HG03457 (cell line): Measurements from ENCODE around the gene FCHSD2.

Experiments
- ATAC-seq: cut with Tn5 transposase; IDR thresholded peaks from one replicate; pipeline ENCODE4 v1.9.1; 2021; ENCODE audit warnings: moderate number of reproducible peaks; ENCODE audit not compliant: unreplicated experiment

FCHSD2 gene

GRCh38 chr11:73172992-73173656 is 31.0 kb upstream of the FCHSD2 start:
- no peak for ATAC-seq

DNA sequence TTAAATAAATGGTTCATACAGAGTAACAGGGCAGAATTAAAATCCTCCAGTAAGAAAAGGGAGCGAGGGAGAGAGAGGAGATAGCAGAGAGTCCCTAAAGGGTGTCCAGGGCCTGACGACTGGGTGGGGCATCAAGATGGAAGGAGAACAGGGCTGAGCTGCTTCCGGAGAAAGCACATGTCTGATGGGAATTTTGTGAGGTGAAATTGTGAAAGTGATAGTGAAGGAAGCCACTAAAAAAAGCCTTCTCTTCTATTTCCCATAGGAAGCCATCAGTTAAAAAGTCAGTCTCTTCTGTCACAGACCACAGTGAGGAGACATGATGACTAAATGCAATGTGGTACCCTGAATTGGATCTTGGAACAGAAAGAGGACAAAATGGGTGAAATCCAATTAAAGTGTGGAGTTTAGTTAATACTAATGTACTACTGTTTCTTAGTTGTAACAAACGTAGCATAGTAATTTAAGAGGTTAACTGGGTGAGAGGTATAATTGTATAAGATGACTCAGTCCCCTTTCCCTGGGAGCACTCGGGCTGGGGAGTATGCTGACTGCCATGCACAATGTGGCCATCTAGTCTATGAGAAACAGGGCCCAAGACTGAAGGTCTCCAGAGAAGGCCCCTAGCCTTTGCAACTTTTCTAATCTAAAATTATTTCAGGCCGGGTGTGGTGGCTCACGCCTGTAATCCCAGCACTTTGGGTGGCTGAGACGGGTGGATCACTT is 29.5 kb upstream of the FCHSD2 start:
- no peak for ATAC-seq

GRCh38 chr11:73170140-73170539 is 28.0 kb upstream of the FCHSD2 start:
- no peak for ATAC-seq

GRCh38 chr11:73168925-73169579 is 26.9 kb upstream of the FCHSD2 start:
- ATAC-seq = no peak

GRCh38 chr11:73167363-73167954 is 25.3 kb upstream of the FCHSD2 start:
- ATAC-seq = no peak

DNA sequence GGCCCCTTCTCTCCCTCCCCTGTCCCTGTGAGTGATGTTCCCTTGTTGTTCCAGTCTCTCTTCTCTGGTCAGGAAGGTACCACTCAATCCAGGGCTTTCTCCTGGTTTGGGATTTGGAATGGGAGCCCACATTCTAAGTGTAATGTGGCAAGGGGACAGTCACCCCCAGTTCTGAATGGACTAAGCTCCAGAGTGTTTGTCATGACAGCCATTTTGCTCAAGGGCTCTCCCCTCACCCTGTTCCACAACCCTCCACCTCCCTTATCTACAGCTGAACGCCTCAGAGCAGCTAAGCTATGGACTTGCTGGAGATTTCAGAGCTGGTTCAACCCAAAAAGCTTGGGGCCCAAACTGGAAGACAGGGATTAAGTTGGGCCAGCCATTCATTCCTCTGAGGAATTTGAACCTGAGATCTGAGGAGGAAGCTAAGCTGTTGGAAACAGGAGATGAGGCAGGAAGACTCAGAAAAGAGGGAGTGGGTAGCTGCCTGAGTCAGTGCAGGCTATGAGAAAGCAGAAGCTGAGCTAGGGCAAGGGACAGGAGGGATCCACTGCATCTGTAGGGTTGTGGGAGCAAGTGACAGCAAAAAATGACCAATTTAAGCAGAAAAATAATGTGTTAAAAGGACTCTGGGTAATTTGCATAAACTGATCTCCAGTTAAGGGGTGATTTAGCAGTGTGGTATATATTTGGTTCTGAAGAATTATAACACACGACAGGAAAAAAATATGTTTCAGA is 22.9 kb upstream of the FCHSD2 start:
- ATAC-seq = no peak

- ATAC-seq = no peak
Measured at GRCh38 chr11:73163638-73164174, 21.6 kb upstream of the FCHSD2 start.

DNA sequence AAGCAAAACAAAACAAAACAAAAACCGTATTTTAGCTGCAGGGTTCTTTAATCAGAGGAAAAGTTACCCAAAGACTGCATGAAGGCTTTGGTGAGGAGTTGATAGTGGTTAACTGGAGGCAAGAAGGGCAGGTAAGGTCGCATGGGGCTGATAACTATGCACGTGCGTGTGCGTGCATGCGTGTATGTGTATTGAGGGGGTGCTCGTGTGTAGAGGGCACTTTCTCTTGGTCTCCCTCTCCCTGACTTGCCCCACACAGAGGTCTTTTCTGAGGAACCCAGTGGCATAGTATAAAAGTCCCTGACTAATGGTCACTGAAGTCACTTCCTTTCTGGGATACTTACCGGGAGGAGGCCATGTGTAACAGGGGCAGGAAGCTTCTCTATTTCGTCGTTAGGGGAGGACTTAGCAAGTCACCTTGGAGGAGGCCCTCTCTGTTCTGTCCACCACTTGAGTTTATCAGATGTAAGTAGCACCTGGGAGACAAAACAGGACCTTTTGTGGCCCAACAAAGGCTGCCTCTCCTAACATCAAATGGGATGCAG is 20.1 kb upstream of the FCHSD2 start:
- no peak for ATAC-seq

DNA sequence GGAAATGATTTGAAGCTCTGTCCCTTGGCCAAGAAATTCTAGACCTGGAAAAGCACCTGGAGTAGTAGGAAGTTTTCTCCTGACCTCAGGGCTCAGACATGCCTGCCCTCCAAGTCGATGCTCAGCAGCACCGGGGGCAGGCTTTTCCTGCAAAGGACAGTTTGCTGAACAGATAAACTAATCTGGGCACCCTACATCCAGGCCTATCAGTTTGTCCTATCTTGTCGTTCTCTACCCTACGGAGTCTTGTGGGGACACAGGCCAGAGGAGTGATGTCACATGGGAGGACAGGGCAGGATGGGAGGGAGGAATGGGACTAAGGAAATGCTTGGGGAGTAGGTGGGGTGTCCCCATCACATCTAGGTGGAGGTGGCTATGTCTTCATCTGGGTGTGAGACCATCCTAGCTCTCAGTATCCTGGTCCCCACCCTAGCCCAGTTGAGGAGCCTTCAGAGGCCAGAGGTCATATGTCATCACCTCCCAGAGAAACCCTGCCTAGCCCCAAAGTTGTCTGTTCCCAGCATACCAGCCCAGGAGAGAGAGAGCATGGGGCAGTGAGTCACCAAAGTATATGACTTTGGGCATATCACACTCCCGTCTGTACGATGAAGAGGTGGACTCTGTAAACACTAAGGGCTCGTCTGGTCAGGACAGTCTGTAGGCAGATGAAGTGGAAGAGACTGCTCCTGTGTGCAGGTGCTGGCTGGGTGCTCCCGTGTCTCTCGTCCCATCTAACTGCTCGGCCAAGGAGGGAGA is 18.1 kb upstream of the FCHSD2 start:
- no peak for ATAC-seq

DNA sequence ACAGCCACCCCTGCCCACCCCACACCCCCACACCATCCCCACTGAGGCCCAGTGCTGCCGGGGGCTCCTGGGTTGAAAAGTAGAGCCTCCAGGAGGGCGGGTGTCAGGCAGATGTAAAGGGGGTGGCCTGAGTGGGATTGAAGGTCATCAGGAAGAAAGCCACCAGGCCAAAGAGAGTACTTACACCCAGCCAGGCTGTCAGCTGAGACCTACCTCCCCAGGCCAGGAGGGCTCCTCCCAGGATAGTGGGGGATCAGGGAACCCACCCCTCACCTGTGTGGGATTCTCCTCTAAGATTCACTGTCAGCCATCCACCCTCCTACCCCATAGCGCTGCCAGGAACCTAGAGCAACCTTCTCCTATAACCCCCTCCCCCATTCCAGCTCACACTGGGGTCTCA is 17.2 kb upstream of the FCHSD2 start:
- ATAC-seq = no peak

- ATAC-seq = no peak
Measured at GRCh38 chr11:73158356-73159051, 16.4 kb upstream of the FCHSD2 start.

- ATAC-seq = peak; percentile 27
Measured at GRCh38 chr11:73157101-73158010, 15.2 kb upstream of the FCHSD2 start.

- no peak for ATAC-seq
Measured at GRCh38 chr11:73156686-73157085, 14.6 kb upstream of the FCHSD2 start.

DNA sequence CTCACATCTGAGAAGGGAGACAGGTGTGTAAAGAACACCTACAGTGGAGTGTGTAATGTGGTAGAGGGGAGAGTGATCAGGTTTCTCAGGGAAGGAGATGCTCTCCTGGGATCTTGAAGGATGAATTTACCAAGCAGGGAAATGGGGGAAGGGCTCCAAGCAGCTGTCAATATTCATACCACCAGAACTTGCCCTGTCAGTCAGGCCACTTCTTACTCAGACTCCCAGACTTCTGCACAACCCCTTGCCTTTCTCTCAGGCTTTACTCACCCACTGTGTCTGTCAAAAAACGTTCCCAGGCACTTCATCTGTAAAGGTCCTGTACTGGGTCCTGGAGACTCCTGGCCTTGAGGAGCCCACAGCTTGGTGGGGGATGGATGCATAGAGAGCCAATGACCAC is 14.0 kb upstream of the FCHSD2 start:
- ATAC-seq = no peak

DNA sequence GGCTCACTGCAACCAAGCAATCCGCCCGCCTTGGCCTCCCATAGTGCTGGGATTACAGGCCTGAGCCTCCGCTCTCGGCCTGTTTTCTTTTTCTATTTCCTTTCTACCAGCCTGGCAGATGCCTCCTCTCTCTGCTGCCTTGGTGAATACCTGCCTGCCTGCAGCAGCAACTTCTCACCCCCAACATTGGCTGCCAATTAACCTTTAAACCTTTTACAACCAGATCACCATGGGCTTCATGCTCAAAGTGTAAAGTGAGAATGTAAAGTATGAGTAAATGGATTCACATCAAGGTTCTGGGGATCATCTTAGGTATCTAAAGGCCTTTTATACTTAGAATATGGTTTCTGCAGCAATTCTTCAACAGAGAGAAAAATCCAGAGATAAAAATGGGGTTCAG is 13.0 kb upstream of the FCHSD2 start:
- no peak for ATAC-seq

GRCh38 chr11:73154178-73154577 is 12.1 kb upstream of the FCHSD2 start:
- peak; percentile 36 for ATAC-seq

GRCh38 chr11:73152861-73153483 is 10.9 kb upstream of the FCHSD2 start:
- peak; percentile 46 for ATAC-seq
